SK-N-MC (cell line): ENCODE data around the gene PCDHGC4.

Experiments used
- DNase-seq: peaks from one replicate; pipeline ENCODE4 v3.0.0-alpha.2; 2011; ENCODE audit warnings: low read depth, low spot score
- H3K27ac ChIP-seq: fragments of 200-600 bp; sonication (generic); 2 replicates; pipeline ENCODE4 v1.5.1; 2016; ENCODE audit warnings: mixed run types
- H3K36me3 ChIP-seq: fragments of 200-600 bp; sonication (generic); 2 replicates; pipeline ENCODE4 v1.6.1; 2017; ENCODE audit warnings: antibody characterized with exemption, low read length, mixed read lengths; ENCODE audit not compliant: insufficient read depth
- H3K4me3 ChIP-seq: fragments of 200-600 bp; sonication (generic); 2 replicates; pipeline ENCODE4 v1.5.1; 2016
- H3K9ac ChIP-seq: fragments of 200-600 bp; sonication (generic); 2 replicates; pipeline ENCODE4 v1.8.0; 2017; ENCODE audit warnings: mixed run types, mixed read lengths; ENCODE audit not compliant: insufficient read length
- H3K9me3 ChIP-seq: fragments of 200-600 bp; sonication (generic); 2 replicates; pipeline ENCODE4 v1.6.1; 2017; ENCODE audit warnings: low read depth, mild to moderate bottlenecking, antibody characterized with exemption, low read length, moderate library complexity, mixed read lengths
- EZH2 ChIP-seq: fragments of 200-600 bp; sonication (generic); IDR thresholded peaks from one replicate; pipeline ENCODE4 v1.6.1; 2017; ENCODE audit warnings: antibody characterized with exemption
- FOXP2 ChIP-seq: optimal IDR thresholded peaks from 2 replicates; pipeline ENCODE3; 2011; ENCODE audit warnings: mild to moderate bottlenecking, moderate library complexity; ENCODE audit not compliant: insufficient read depth; ENCODE audit errors: extremely low read length, control extremely low read depth
- POLR2AphosphoS5 ChIP-seq: IDR thresholded peaks from 2 replicates; pipeline ENCODE4 v1.6.1; 2012; ENCODE audit warnings: mild to moderate bottlenecking, low read depth, low read length, borderline replicate concordance

Gene PCDHGC4

DNA sequence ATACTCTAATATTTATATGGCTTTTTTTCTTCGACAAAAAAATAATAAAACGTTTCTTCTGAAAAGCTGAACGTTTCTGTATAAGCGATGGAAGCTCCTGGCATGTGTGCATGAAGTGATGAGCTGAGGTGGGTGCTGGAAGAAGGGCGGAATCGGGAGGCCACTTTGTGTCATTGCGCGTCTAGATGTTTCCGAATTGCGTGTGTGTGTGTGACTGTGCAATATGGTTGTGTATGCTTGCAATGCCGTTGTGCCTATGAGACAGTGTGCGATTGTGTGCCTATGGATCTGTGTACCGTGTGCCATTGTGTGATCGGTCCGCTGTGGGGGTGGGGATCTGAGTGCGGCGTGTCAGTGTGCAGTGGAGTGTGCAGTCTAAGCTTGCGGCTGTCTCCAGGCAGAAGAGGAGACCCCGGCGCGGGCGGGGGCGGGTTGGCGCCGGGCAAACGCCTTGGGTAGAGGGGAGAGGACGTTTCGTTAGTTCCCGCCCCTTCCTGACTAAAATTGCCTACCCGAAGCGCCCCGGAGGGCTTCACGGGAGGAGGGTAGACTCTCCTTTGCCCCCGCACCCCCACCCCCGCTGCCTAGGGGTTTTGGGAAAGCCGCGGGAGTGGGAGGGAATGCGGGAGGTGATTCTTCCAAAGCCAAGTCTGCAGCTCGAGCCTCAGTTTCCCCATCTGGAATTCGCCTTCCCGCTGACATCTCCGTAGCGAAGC, 28.2 kb downstream of the PCDHGC4 start:
- Histone ChIP-seq H3K4me3 (peak overlapping the region; percentile 78), H3K27ac (peak overlapping the region; percentile 97), H3K9me3 (no peaks in the 10 kb centered on the region), H3K36me3 (peaks cover 29% of the 10 kb centered on the region), H3K9ac (peak overlapping the region; percentile 20)
- no peak for DNase-seq
- TF ChIP-seq EZH2 = no peak
- TF ChIP-seq POLR2AphosphoS5 = no peak; the same call in 1 of the 2 replicates
- no peak for TF ChIP-seq FOXP2

DNA sequence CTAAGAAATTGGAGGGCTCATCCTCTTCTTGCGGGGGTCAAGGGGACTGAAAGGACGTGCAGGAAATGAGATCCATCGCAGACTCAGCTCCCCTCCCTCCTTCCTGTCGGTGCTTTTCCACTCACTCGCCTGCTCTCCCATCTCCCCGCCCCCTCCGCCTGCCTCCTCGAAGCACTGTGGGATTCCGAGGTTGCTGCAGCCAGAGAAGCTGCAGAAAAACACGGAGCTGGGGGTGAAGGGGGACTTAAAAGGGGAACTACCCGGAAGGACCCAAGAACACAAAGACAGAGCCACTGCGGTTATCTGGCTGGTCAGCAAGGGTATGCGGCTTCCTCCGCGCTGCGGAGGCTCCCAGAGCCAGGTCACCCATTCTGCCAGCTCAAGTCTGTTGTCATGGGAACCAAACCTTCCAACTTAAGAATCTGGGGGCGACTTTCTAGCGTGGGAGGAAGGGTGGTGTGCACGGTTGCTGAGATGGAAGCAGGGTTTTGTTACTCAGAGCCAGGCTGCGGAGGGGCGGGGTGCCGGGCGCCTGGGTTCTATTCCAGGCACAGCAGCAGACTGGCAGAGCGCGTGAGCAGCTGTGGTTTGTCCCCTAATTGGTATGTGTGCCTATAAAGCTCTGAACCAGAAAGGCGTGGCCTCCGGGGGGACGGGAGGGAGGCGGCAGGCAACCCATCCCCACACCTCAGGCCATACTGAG, 28.9 kb downstream of the PCDHGC4 start:
- Histone ChIP-seq H3K4me3 (peak overlapping the region; percentile 78), H3K9ac (no peak overlapping the region), H3K9me3 (no peaks in the 10 kb centered on the region), H3K36me3 (peaks cover 31% of the 10 kb centered on the region), H3K27ac (peak overlapping the region; percentile 97)
- TF ChIP-seq FOXP2 (no peak), POLR2AphosphoS5 (peak; percentile 69)
- DNase-seq = no peak

DNA sequence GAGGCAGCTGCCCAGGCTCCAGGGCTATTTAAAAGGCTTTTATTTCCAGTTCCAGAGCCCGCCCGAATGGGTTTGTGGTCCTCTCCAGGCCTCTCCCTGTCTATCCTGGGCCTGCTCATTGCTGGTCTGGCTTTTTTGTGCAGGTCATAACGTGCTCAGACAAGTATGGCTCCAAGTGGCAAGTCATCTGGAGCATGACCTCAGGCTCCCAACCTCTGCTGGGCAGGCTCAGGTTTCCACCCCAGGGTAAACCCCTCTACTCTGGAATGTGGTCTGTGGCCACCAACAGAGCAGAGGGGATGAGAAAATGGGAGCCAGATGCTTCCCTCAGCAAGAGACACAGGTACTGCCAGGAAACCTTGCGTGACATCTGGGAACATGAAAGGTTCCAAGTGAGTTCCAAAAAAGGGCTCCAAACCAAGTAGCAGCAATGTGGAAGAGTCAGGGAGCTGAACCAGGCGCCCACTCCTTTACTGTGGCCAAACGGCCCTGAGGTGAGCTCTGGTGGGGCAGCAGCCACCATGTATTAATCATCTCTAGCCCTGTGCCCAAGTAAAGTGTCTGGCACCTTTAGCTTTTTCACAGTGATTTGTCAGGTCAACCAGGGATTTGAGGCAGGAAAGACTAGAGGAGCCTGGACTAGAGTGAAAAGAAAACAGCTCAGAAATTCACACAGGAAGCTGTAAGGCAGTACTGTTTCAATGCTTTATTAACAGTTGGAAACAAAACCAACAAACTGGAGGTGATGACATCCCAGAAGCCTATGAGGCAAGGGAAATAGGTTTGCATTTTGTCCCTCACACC, 29.7 kb downstream of the PCDHGC4 start:
- peak overlapping the region; percentile 97 for H3K27ac ChIP-seq
- peak overlapping the region; percentile 78 for H3K4me3 ChIP-seq
- no peak for DNase-seq
- H3K36me3 ChIP-seq = peaks cover 38% of the 10 kb centered on the region
- H3K9ac ChIP-seq = peak overlapping the region; percentile 2
- no peaks in the 10 kb centered on the region for H3K9me3 ChIP-seq
- no peak for TF ChIP-seq FOXP2
- no peak for TF ChIP-seq EZH2
- TF ChIP-seq POLR2AphosphoS5 = no peak

DNA sequence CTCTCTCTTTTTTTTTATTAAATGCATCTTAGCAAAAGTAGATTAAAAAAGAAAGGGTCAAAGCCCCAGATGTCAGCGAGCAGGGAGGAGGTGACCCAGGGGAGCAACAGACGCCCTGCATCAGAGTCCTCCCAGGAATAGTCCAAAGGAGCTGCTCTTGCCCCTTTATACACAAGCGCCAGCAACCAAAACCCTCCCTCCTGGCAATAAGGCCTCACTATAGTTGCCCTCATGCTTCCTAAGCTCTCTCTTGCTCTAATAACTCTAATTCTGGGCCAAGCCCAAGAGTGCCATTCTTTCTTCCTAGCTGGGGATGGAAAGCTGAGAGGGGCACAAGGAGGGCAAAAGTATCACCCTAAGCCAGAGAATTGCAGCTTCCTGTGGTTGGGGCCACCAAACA, 30.3 kb downstream of the PCDHGC4 start:
- TF ChIP-seq FOXP2 (no peak), EZH2 (no peak), POLR2AphosphoS5 (no peak)
- DNase-seq = no peak
- H3K9ac ChIP-seq = peak overlapping the region; percentile 2

DNA sequence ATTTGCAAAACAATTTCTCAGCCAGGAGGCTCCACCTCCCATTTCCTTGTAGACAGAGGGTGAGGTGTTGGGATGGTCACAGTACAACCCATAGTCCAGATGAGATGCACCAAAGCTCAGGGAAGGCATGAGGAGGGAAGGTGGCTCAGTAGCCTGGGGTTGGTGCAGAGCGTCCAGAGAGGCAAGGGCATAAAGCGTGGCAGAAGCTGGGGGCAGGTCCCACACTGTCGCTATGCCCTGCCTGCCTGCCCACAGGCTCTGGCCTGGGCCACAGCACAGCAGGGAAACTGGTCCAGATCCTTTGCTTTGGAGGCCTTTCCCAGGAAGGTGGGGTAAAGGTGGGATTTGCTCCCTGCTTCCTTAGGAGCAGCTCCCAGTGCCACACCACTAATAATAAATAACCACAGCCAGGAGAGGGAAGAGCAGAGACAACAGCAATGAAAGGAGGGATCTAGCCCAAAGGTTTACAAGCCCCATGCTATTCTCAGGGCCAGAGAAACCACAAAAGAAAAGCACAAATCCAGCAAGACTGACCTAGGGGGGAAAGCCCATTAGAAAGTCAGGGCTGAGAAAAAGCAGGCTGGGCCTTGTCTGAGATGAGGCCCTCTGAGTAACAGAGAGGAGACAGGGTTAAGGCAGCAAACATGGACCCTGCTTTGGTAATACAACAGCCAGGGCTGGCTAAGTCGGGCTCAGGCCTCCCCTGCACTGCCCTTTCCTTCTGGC, 31.3 kb downstream of the PCDHGC4 start:
- Histone ChIP-seq H3K9me3 (no peaks in the 10 kb centered on the region), H3K9ac (no peak overlapping the region), H3K27ac (peak overlapping the region; percentile 97), H3K36me3 (peaks cover 46% of the 10 kb centered on the region), H3K4me3 (no peak overlapping the region)
- no peak for DNase-seq
- no peak for TF ChIP-seq FOXP2
- no peak for TF ChIP-seq EZH2
- no peak for TF ChIP-seq POLR2AphosphoS5

More for the DNA sequence above, 30.3 kb downstream of the PCDHGC4 start:
- peak overlapping the region; percentile 97 for H3K27ac ChIP-seq
- H3K9me3 ChIP-seq = no peaks in the 10 kb centered on the region
- peaks cover 44% of the 10 kb centered on the region for H3K36me3 ChIP-seq
- no peak overlapping the region for H3K4me3 ChIP-seq

DNA sequence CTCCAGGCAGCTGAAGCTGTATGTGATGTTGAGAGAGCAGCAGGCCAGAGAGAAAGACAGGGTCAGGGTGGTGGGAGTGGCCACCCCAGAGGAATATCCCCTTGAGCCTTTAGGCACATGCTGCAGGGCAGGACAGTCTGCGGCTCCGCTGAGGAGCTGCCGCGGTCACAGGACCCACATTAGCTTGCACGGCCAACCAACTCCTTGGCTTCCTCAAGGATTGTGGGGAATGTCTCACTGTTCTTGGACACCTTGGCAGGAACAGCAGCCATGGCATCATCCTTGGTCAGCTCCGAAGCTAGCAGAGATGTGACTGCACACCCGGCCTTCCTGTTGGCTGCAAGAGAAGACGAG, 31.8 kb downstream of the PCDHGC4 start:
- no peak overlapping the region for H3K9ac ChIP-seq
- H3K36me3 ChIP-seq = peaks cover 46% of the 10 kb centered on the region
- H3K9me3 ChIP-seq = no peaks in the 10 kb centered on the region
- TF ChIP-seq FOXP2 = no peak
- no peak for TF ChIP-seq POLR2AphosphoS5
- no peak for TF ChIP-seq EZH2
- no peak for DNase-seq
- no peak overlapping the region for H3K4me3 ChIP-seq
- peak overlapping the region; percentile 97 for H3K27ac ChIP-seq

DNA sequence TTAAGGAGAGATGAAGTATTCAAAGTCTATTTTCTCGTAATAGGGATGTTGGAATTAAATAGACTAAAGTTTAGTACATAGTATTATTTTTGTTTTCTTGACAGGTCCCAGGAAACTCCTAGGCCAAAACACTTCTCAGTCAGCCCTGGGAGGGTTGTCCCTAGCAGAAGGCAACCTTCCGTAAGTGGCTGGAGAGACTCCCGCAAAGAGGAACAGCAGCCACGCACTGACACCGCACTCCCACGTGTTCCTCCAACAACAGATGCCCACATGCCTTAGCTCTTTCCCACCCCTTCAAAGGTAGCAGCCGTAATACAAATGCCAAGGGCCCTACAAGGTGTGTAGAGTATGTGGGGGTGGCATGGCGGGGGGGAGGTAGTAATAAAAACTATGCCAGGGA, 32.5 kb downstream of the PCDHGC4 start:
- H3K36me3 ChIP-seq = peaks cover 46% of the 10 kb centered on the region
- no peak for TF ChIP-seq EZH2
- TF ChIP-seq POLR2AphosphoS5 = no peak
- no peak for TF ChIP-seq FOXP2
- no peaks in the 10 kb centered on the region for H3K9me3 ChIP-seq
- DNase-seq = no peak
- H3K4me3 ChIP-seq = no peak overlapping the region
- H3K27ac ChIP-seq = peak overlapping the region; percentile 97
- H3K9ac ChIP-seq = no peak overlapping the region
